ENCODE data around the gene ELOB. TPM values are rescaled to one million over a fixed set of nuclear protein-coding genes. Genes with fewer than 3 reads are reported as not detected.
A peak's percentile ranks its signal among the peaks of the same experiment; 100 is the strongest.

Gene ELOB
- total RNA-seq, 2 donors from 2014 or later = 121 to 131 TPM

- H3K4me3 Mint-ChIP-seq = no peak overlapping the region
- H3K9me3 ChIP-seq (ENCODE audit: control insufficient read depth, low read length, poor library complexity, severe bottlenecking) = no peaks in the 10 kb centered on the region
- ATAC-seq = no peak
- H3K4me1 Mint-ChIP-seq = no peaks in the 10 kb centered on the region
- no peak overlapping the region for H3K27ac Mint-ChIP-seq
- no peaks in the 10 kb centered on the region for H3K36me3 Mint-ChIP-seq (ENCODE audit: low read depth)
- H3K27me3 Mint-ChIP-seq = peaks cover 5% of the 10 kb centered on the region
- DNase-seq = no peak
These were observed 40.5 kb upstream of the ELOB start for GRCh38 chr16:2817340-2818271.

DNA sequence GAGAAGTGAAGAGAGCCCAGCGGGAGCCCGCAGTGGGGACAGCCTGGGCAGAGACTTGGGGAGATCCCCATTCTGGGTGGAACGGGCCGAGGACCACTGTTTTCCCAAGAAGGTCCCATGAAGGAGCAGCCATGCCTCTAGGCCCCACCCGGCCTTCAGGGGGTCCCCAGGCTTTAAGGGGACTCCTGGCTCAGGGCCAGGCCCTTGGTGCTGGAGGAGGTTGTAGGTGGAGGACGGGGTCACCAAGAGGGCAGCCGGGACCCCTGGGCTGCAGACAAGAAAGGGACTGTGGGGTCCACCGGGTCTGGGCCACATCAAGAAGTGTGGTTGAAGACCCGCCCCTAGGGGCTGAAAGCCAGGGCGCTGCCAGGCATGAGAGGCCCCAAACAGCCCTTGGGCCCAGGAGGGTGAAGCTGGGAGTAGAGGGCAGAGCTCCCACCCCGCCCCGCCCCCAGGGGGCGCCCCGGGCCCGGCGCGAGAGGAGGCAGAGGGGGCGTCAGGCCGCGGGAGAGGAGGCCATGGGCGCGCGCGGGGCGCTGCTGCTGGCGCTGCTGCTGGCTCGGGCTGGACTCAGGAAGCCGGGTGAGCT lies 39.8 kb upstream of the ELOB start, which contains the start of gene PRSS21:
TSS of gene PRSS21 (plus strand) at position 487 of the 589 bp plus-strand sequence. CDS start at position 519, 32 bp downstream.
- ATAC-seq = peak; percentile 52
- Mint-ChIP-seq H3K36me3 (ENCODE audit: low read depth) (no peaks in the 10 kb centered on the region), H3K27me3 (peaks cover 5% of the 10 kb centered on the region), H3K4me1 (no peaks in the 10 kb centered on the region), H3K27ac (no peak within 1 kb of the TSS), H3K4me3 (no peak within 1 kb of the TSS)
- DNase-seq = peak in 1 of 3 donors; percentile 26
- H3K9me3 ChIP-seq (ENCODE audit: control insufficient read depth, low read length, poor library complexity, severe bottlenecking) = no peaks in the 10 kb centered on the region

DNA sequence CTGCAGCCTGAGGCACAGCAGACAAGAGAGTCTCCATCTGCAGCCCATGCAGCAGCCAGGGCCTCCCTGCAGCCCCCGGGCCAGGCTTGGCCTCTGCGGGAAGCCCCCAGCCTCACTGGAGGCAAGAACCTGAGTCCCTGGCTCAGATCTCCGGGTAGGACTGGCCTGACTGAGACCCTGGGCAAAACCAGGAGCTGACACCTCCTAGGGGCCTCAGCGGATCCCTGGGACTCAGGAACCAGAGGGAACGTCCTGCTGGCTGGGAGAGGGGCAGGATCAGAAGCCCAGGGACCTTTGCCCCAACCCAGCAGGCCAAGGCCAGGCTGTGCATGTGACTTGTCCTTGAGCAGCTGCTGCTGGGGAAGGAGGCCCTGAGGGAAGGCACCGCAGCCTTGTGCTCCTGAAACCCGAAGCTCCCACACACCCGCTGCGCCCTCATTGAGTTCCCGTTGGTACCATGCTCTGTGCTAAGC lies 38.3 kb upstream of the ELOB start:
- Mint-ChIP-seq H3K4me3 (no peak overlapping the region), H3K27ac (no peak overlapping the region), H3K27me3 (peaks cover 8% of the 10 kb centered on the region), H3K36me3 (ENCODE audit: low read depth) (no peaks in the 10 kb centered on the region), H3K4me1 (no peaks in the 10 kb centered on the region)
- DNase-seq (no peak), ATAC-seq (no peak)
- no peaks in the 10 kb centered on the region for H3K9me3 ChIP-seq (ENCODE audit: control insufficient read depth, low read length, poor library complexity, severe bottlenecking)

DNA sequence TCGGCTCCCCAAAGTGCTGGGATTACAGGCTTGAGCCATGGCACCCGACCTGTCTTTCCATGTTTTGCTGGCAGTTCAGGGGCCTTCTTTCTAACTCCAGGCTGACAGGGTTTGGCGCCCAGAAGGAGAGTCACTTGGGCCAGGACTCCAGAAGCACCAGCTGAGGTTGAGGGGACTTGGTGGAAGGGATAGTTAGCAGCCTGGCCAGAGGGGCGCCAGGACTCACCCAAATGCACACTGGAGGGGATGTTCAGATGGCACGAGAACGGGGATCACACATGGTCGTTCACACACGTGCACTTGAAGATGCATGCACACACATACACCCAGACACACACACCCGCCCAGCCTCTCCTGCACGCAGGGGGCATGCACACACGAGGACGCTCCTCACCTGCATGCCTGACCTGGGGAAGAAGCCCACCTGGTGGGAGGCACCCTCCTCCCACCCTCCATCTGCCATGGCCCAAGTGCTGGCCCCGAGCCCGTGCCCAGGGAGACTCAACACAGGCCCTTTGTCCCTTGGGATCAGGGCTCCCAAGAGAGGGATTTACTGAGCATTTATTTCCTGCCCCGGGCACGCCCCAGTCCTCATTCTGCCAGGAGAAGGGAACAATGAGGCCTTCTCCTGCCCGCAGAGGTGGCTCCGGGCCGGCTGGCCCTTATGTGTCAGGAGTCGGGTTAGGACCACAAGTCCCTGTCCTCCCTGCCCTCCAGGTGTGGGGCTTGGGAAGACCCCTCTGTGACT lies 37.6 kb upstream of the ELOB start:
- no peaks in the 10 kb centered on the region for H3K4me1 Mint-ChIP-seq
- ATAC-seq = no peak
- no peak for DNase-seq
- H3K27ac Mint-ChIP-seq = no peak overlapping the region
- H3K27me3 Mint-ChIP-seq = peaks cover 14% of the 10 kb centered on the region
- H3K36me3 Mint-ChIP-seq (ENCODE audit: low read depth) = no peaks in the 10 kb centered on the region
- no peak overlapping the region for H3K4me3 Mint-ChIP-seq
- no peaks in the 10 kb centered on the region for H3K9me3 ChIP-seq (ENCODE audit: control insufficient read depth, low read length, poor library complexity, severe bottlenecking)

- ATAC-seq (no peak), DNase-seq (no peak)
- Mint-ChIP-seq H3K4me3 (no peak overlapping the region), H3K27me3 (peaks cover 19% of the 10 kb centered on the region), H3K36me3 (ENCODE audit: low read depth) (peaks cover 2% of the 10 kb centered on the region), H3K27ac (no peak overlapping the region), H3K4me1 (no peaks in the 10 kb centered on the region)
- H3K9me3 ChIP-seq (ENCODE audit: control insufficient read depth, low read length, poor library complexity, severe bottlenecking) = no peaks in the 10 kb centered on the region
These were observed 36.7 kb upstream of the ELOB start for GRCh38 chr16:2813771-2814221.

DNA sequence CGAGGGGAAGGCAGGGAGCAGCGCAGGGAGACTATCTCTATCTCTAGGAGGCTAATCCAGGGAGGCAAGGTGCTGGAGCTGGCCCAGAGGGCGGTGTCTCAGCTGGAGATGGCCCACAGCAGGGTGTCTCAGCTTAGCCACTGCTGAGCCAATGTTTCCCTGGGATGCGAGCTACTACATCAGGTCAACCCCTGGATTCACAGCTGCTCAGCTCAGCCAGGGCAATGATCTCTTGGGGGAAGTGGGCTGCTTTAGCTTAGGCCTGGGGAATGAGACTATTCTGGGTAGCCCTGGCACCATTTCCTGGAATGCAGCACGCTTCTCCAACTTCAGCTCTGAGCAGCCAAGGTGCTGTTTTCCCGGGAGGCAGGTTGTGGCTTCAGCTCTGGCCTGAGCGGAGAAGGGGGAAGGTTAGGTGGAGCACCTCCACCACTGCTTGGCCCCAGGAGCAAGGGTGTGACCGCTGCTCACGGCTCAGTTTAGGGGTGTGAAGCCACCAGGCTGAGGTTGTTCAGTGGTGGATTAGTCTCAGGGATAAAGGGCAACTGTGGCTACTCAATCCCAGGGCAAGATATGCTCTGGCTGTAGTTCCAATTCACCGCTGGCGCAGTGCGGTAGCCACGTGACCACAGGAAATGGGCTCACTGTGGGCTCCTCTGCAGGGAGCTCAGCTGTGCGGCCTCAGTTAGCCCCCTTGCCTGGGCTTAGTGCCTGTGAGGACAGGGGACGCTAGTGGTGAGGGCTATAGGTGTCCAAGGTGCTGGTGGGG lies 34.8 kb upstream of the ELOB start:
- no peak for DNase-seq
- Mint-ChIP-seq H3K27me3 (peaks cover 31% of the 10 kb centered on the region), H3K27ac (no peak overlapping the region), H3K36me3 (ENCODE audit: low read depth) (peaks cover 2% of the 10 kb centered on the region), H3K4me3 (no peak overlapping the region), H3K4me1 (peaks cover 2% of the 10 kb centered on the region)
- H3K9me3 ChIP-seq (ENCODE audit: control insufficient read depth, low read length, poor library complexity, severe bottlenecking) = no peaks in the 10 kb centered on the region
- no peak for ATAC-seq

DNA sequence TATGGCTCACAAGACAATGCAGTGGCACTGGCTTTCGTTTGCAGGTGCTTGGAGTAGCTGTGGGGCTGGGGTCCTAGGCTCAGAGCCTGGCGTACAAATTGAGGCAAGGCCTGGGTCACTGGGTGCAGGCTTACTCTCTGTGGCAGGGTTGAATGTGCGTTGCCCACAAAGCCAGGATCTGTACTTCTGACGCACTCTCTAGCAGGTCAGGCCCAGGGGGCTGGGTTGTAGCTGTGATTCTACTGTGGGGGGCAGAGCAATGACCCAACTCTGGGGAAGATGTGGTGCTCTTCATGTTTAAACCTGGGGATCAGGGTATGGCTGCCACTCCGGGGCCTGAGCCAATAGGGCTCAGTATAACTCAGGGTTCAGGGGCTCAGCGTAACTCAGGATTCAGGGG lies 33.6 kb upstream of the ELOB start:
- H3K9me3 ChIP-seq (ENCODE audit: control insufficient read depth, low read length, poor library complexity, severe bottlenecking) = no peaks in the 10 kb centered on the region
- Mint-ChIP-seq H3K27ac (no peak overlapping the region), H3K36me3 (ENCODE audit: low read depth) (peaks cover 2% of the 10 kb centered on the region), H3K4me3 (no peak overlapping the region), H3K27me3 (peaks cover 38% of the 10 kb centered on the region), H3K4me1 (peaks cover 2% of the 10 kb centered on the region)
- ATAC-seq (no peak), DNase-seq (no peak)

- Mint-ChIP-seq H3K27ac (no peak overlapping the region), H3K4me3 (no peak overlapping the region), H3K4me1 (peaks cover 2% of the 10 kb centered on the region)
These were observed 32.2 kb upstream of the ELOB start for GRCh38 chr16:2809149-2809760.

DNA sequence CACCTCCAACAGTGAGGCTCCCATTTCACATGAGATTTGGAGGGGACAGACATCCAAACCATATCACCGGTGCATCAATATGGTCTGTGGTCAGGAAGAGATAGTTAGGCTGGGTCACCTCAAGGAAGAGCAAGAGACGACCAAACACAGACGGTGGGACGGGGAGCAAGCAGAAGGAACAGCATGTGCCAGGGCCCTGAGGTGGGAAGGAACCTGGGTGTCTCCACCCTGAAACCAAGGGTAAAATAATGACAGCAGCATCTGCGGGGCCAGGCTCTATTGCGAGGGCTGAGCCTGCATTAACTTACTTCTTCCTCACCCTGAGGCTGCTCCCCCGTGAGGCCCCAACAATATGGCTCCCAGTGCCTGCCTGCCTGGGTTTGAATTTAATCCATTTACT lies 31.1 kb upstream of the ELOB start:
- Mint-ChIP-seq H3K27ac (no peak overlapping the region), H3K36me3 (ENCODE audit: low read depth) (peaks cover 2% of the 10 kb centered on the region), H3K27me3 (peaks cover 38% of the 10 kb centered on the region), H3K4me1 (peaks cover 2% of the 10 kb centered on the region), H3K4me3 (no peak overlapping the region)
- DNase-seq (no peak), ATAC-seq (no peak)
- no peaks in the 10 kb centered on the region for H3K9me3 ChIP-seq (ENCODE audit: control insufficient read depth, low read length, poor library complexity, severe bottlenecking)

More at GRCh38 chr16:2809149-2809760, 32.2 kb upstream of the ELOB start:
- H3K9me3 ChIP-seq (ENCODE audit: control insufficient read depth, low read length, poor library complexity, severe bottlenecking) = no peaks in the 10 kb centered on the region
- Mint-ChIP-seq H3K27me3 (peaks cover 38% of the 10 kb centered on the region), H3K36me3 (ENCODE audit: low read depth) (peaks cover 2% of the 10 kb centered on the region)
- DNase-seq (no peak), ATAC-seq (no peak)

- peaks cover 4% of the 10 kb centered on the region for H3K4me1 Mint-ChIP-seq
- H3K27ac Mint-ChIP-seq = no peak overlapping the region
- no peak for ATAC-seq
- no peak overlapping the region for H3K4me3 Mint-ChIP-seq
- no peak for DNase-seq
- no peaks in the 10 kb centered on the region for H3K9me3 ChIP-seq (ENCODE audit: control insufficient read depth, low read length, poor library complexity, severe bottlenecking)
- peaks cover 2% of the 10 kb centered on the region for H3K36me3 Mint-ChIP-seq (ENCODE audit: low read depth)
- peaks cover 38% of the 10 kb centered on the region for H3K27me3 Mint-ChIP-seq
These were observed 29.2 kb upstream of the ELOB start for GRCh38 chr16:2806286-2806685.

GRCh38 chr16:2804728-2805127 lies 27.6 kb upstream of the ELOB start:
- Mint-ChIP-seq H3K27me3 (peaks cover 28% of the 10 kb centered on the region), H3K4me3 (no peak overlapping the region), H3K36me3 (ENCODE audit: low read depth) (peaks cover 2% of the 10 kb centered on the region), H3K27ac (no peak overlapping the region), H3K4me1 (peaks cover 4% of the 10 kb centered on the region)
- no peaks in the 10 kb centered on the region for H3K9me3 ChIP-seq (ENCODE audit: control insufficient read depth, low read length, poor library complexity, severe bottlenecking)
- DNase-seq (no peak), ATAC-seq (no peak)

DNA sequence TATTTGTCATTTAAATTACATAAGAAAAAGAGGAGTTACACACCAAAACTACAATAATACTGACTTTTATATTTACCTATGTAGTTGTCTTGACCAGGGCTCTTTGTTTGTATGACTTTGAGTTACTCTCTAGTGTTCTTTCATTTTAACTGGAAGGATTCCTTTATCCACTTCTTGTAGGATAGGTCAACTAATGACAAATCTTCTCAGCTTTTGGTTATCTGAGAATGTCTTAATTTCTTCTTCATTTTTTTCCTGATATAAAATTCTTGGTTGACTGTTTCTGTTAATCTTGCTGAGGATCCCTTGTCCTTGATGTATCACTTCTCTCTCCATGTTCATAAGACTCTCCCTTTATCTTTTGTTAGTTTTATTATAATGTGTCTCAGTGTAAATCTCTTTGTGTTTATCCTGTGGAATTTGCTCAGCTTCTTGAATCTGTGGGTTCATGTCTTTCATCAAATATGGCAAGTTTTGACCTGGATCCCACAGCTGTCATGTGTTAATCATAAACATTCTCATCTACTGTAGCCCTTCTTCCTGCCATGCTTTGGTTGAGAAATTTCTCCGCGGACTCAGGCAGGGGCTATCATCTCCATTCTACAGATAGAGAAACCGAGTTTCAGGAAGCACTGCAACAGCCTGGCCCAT lies 26.6 kb upstream of the ELOB start:
- H3K27me3 Mint-ChIP-seq = peaks cover 18% of the 10 kb centered on the region

More for the DNA sequence above, 26.6 kb upstream of the ELOB start:
- no peaks in the 10 kb centered on the region for H3K36me3 Mint-ChIP-seq (ENCODE audit: low read depth)
- peaks cover 4% of the 10 kb centered on the region for H3K4me1 Mint-ChIP-seq
- no peaks in the 10 kb centered on the region for H3K9me3 ChIP-seq (ENCODE audit: control insufficient read depth, low read length, poor library complexity, severe bottlenecking)
- H3K4me3 Mint-ChIP-seq = no peak overlapping the region
- no peak overlapping the region for H3K27ac Mint-ChIP-seq
- ATAC-seq (no peak), DNase-seq (no peak)
